Jurkat, Clone E6-1 (cell line): ENCODE results near the gene ZBTB24.

ENCODE experiments used
- DNase-seq: peaks from one replicate; pipeline ENCODE4 v3.0.0-alpha.2; 2011; ENCODE audit warnings: low read depth, low spot score
- H3K4me3 ChIP-seq: 2 replicates; pipeline ENCODE4 v1.5.1; 2011; ENCODE audit warnings: mild to moderate bottlenecking, low read length, control low read depth, moderate library complexity

Gene ZBTB24

GRCh38 chr6:109503327-109504224 is 20.6 kb upstream of the ZBTB24 start:
- no peak for DNase-seq
- H3K4me3 ChIP-seq, result no peak overlapping the region

GRCh38 chr6:109498936-109499335 is 15.9 kb upstream of the ZBTB24 start:
- no peak for DNase-seq
- H3K4me3 ChIP-seq, result no peak overlapping the region

GRCh38 chr6:109498052-109498451 is 15.0 kb upstream of the ZBTB24 start:
- no peak overlapping the region for H3K4me3 ChIP-seq
- DNase-seq, result no peak

- H3K4me3 ChIP-seq, result no peak overlapping the region
- DNase-seq, result no peak
These were observed 13.2 kb upstream of the ZBTB24 start for GRCh38 chr6:109496036-109496772.

GRCh38 chr6:109493865-109494264 is 10.8 kb upstream of the ZBTB24 start:
- DNase-seq, result no peak
- H3K4me3 ChIP-seq, result no peak overlapping the region

GRCh38 chr6:109491207-109491938 is 8.4 kb upstream of the ZBTB24 start:
- DNase-seq, result peak; percentile 93
- H3K4me3 ChIP-seq, result no peak overlapping the region; the same call in 1 of the 2 replicates

- no peak for DNase-seq
- no peak overlapping the region for H3K4me3 ChIP-seq
These were observed 7.7 kb upstream of the ZBTB24 start for GRCh38 chr6:109490713-109491112.

GRCh38 chr6:109488001-109488400 is 5.0 kb upstream of the ZBTB24 start:
- no peak overlapping the region for H3K4me3 ChIP-seq
- DNase-seq, result no peak

GRCh38 chr6:109486068-109486467 is 3.0 kb upstream of the ZBTB24 start:
- DNase-seq, result no peak
- H3K4me3 ChIP-seq, result no peak overlapping the region

GRCh38 chr6:109485266-109485935 is 2.4 kb upstream of the ZBTB24 start:
- no peak overlapping the region for H3K4me3 ChIP-seq
- no peak for DNase-seq

GRCh38 chr6:109484122-109484521 is 1.1 kb upstream of the ZBTB24 start:
- H3K4me3 ChIP-seq, result peak overlapping the region; percentile 60
- no peak for DNase-seq

- no peak for DNase-seq
These were observed 677 bp upstream of the ZBTB24 start for GRCh38 chr6:109483735-109484057.

GRCh38 chr6:109480993-109481480 is 2.0 kb downstream of the ZBTB24 start:
- H3K4me3 ChIP-seq, result no peak overlapping the region
- no peak for DNase-seq

More at GRCh38 chr6:109483735-109484057, 677 bp upstream of the ZBTB24 start:
- peak overlapping the region; percentile 60 for H3K4me3 ChIP-seq

GRCh38 chr6:109478841-109479624 is 4.0 kb downstream of the ZBTB24 start:
- H3K4me3 ChIP-seq, result no peak overlapping the region
- no peak for DNase-seq

GRCh38 chr6:109478222-109478805 is 4.7 kb downstream of the ZBTB24 start:
- no peak overlapping the region for H3K4me3 ChIP-seq
- no peak for DNase-seq

GRCh38 chr6:109477725-109478124 is 5.3 kb downstream of the ZBTB24 start:
- no peak overlapping the region for H3K4me3 ChIP-seq
- no peak for DNase-seq

GRCh38 chr6:109477184-109477583 is 5.8 kb downstream of the ZBTB24 start:
- H3K4me3 ChIP-seq, result no peak overlapping the region

GRCh38 chr6:109475625-109476024 is 7.4 kb downstream of the ZBTB24 start:
- DNase-seq, result no peak

More at GRCh38 chr6:109477184-109477583, 5.8 kb downstream of the ZBTB24 start:
- no peak for DNase-seq

More at GRCh38 chr6:109475625-109476024, 7.4 kb downstream of the ZBTB24 start:
- no peak overlapping the region for H3K4me3 ChIP-seq
